CD4-positive, alpha-beta memory T cell (primary cell): Measurements from ENCODE around the gene TTC6. TPM values are rescaled to one million over a fixed set of nuclear protein-coding genes. Genes with fewer than 3 reads are reported as not detected.

Experiments used
- CTCF ChIA-PET: fragments of 350-600 bp; sonication (Branson Sonifier 250); formaldehyde crosslinking; loops from one replicate; lab custom pipeline; 2021; ENCODE audit warnings: inconsistent platforms; ENCODE audit not compliant: partially characterized antibody; lab: Charles Lee
- POLR2A ChIA-PET: fragments of 350-600 bp; sonication (Branson Sonifier 250); formaldehyde crosslinking; loops from one replicate; lab custom pipeline; 2021; ENCODE audit not compliant: partially characterized antibody; lab: Charles Lee
- DNase-seq, 5 donors: peaks; one replicate each; pipeline versions ENCODE4 v3.0.0 to v3.0.0-alpha.2; 2020 to 2022; ENCODE audit warnings: mixed read lengths in 1 of 5
- H3K27ac ChIP-seq: one replicate; pipeline ENCODE4 v1.7.0; 2013; ENCODE audit warnings: low read depth, low read length
- H3K27me3 ChIP-seq: 2 replicates; pipeline ENCODE4 v1.7.0; 2013; ENCODE audit warnings: mild to moderate bottlenecking, low read length, moderate library complexity; ENCODE audit not compliant: insufficient read depth
- H3K36me3 ChIP-seq: 2 replicates; pipeline ENCODE4 v1.7.0; 2013; ENCODE audit warnings: mild to moderate bottlenecking, low read length, moderate library complexity; ENCODE audit not compliant: insufficient read depth
- H3K4me1 ChIP-seq: 2 replicates; pipeline ENCODE4 v1.7.0; 2013; ENCODE audit warnings: mild to moderate bottlenecking, low read length, moderate library complexity; ENCODE audit not compliant: insufficient read depth
- H3K4me3 ChIP-seq, 2 donors: one replicate each; pipeline ENCODE4 v1.7.0; 2013; ENCODE audit warnings: low read length in 2 of 2, mild to moderate bottlenecking in 1 of 2
- H3K9me3 ChIP-seq, 2 donors: one replicate each; pipeline ENCODE4 v1.7.0; 2013; ENCODE audit warnings: low read length in 2 of 2, control low read depth in 1 of 2; ENCODE audit not compliant: control insufficient read depth in 1 of 2
- H3K27ac Mint-ChIP-seq, 7 donors: one replicate each; pipeline ENCODE4 v1.8.0; 2020 to 2021; ENCODE audit warnings: mixed read lengths in 7 of 7, mild to moderate bottlenecking in 6 of 7, inconsistent platforms in 3 of 7, moderate library complexity in 3 of 7
- H3K27me3 Mint-ChIP-seq, 2 donors: one replicate each; pipeline ENCODE4 v1.8.0; 2020 to 2021; ENCODE audit warnings: mixed read lengths in 2 of 2
- H3K36me3 Mint-ChIP-seq, 2 donors: one replicate each; pipeline ENCODE4 v1.8.0; 2020 to 2021; ENCODE audit warnings: mixed read lengths in 2 of 2, inconsistent platforms in 1 of 2, mild to moderate bottlenecking in 1 of 2
- H3K4me1 Mint-ChIP-seq, 4 donors: one replicate each; pipeline ENCODE4 v1.8.0; 2020 to 2021; ENCODE audit warnings: mixed read lengths in 4 of 4, mild to moderate bottlenecking in 1 of 4
- H3K4me3 Mint-ChIP-seq, 8 donors: one replicate each; pipeline ENCODE4 v1.8.0; 2020 to 2021; ENCODE audit warnings: mixed read lengths in 8 of 8, mild to moderate bottlenecking in 7 of 8, moderate library complexity in 6 of 8, inconsistent platforms in 3 of 8
- H3K9me3 Mint-ChIP-seq, 8 donors: one replicate each; pipeline ENCODE4 v1.8.0; 2020 to 2021; ENCODE audit warnings: mixed read lengths in 8 of 8, mild to moderate bottlenecking in 5 of 8, inconsistent platforms in 3 of 8, moderate library complexity in 1 of 8
- intact Hi-C: fragments of 100-400 bp; cut with micrococcal nuclease; formaldehyde crosslinking; loops from one replicate; pipeline ENCODE4 v1.15.1; 2023
- polyA plus RNA-seq, 2 donors: library from polyadenylated mRNA; unstranded; fragments of 300-500 nt; fragmentation: Illumina TruSeq; gene quantifications; one replicate each; pipeline ENCODE4 v1.2.3, GENCODE V29; 2021
- total RNA-seq, 2 experiments: library from RNA; stranded (reverse); gene quantifications; one replicate each; pipeline ENCODE4 v1.2.3, GENCODE V29; 2021

Gene TTC6
- total and polyA plus RNA-seq, 4 experiments from 2014 or later, result not detected

- no peak overlapping the region for H3K4me3 ChIP-seq
- no peak overlapping the region for H3K27ac Mint-ChIP-seq
- DNase-seq, result no peak
- peaks cover 0 to 2% of the 10 kb centered on the region in 2 donors for H3K27me3 Mint-ChIP-seq
- H3K36me3 Mint-ChIP-seq, result no peaks in the 10 kb centered on the region
- intact Hi-C loops, result no loop called here
- POLR2A ChIA-PET, result no interaction called here
- no peaks in the 10 kb centered on the region for H3K9me3 ChIP-seq
- H3K27me3 ChIP-seq, result no peaks in the 10 kb centered on the region
- peaks cover 0 to 7% (median 0%) of the 10 kb centered on the region in 8 donors for H3K9me3 Mint-ChIP-seq
- H3K4me1 ChIP-seq, result no peaks in the 10 kb centered on the region
- no peaks in the 10 kb centered on the region for H3K36me3 ChIP-seq
- H3K4me1 Mint-ChIP-seq, result no peaks in the 10 kb centered on the region
- no peak overlapping the region for H3K27ac ChIP-seq
- no peak overlapping the region for H3K4me3 Mint-ChIP-seq
- CTCF ChIA-PET, result no interaction called here
Measured at GRCh38 chr14:37642125-37642524, 46.7 kb downstream of the TTC6 start.

- intact Hi-C loops, result no loop called here
- Histone ChIP-seq H3K36me3 (no peaks in the 10 kb centered on the region), H3K9me3 (no peaks in the 10 kb centered on the region), H3K4me3 (no peak overlapping the region), H3K27ac (no peak overlapping the region), H3K4me1 (no peaks in the 10 kb centered on the region), H3K27me3 (no peaks in the 10 kb centered on the region)
- Mint-ChIP-seq H3K36me3 (no peaks in the 10 kb centered on the region), H3K4me3 (no peak overlapping the region), H3K27me3 (peaks cover 0 to 2% of the 10 kb centered on the region in 2 donors), H3K4me1 (no peaks in the 10 kb centered on the region), H3K9me3 (peaks cover 0 to 7% (median 0%) of the 10 kb centered on the region in 8 donors), H3K27ac (no peak overlapping the region)
- CTCF ChIA-PET, result no interaction called here
- POLR2A ChIA-PET, result no interaction called here
- DNase-seq, result no peak
Measured at GRCh38 chr14:37643701-37644100, 48.3 kb downstream of the TTC6 start.

Other genes starting within 250 kb of the TTC6 start
- not detected for gene FOXA1, start 380 bp upstream of the TTC6 start, total RNA-seq
- not detected for gene FOXA1, start 380 bp upstream of the TTC6 start, polyA plus RNA-seq